HG03175 (cell line): Measurements from ENCODE around the gene ZNF280A.

Experiments used
- ATAC-seq: cut with Tn5 transposase; IDR thresholded peaks from one replicate; pipeline ENCODE4 v1.9.1; 2021; ENCODE audit warnings: mild to moderate bottlenecking, moderate library complexity; ENCODE audit not compliant: unreplicated experiment

Gene ZNF280A, protein sequence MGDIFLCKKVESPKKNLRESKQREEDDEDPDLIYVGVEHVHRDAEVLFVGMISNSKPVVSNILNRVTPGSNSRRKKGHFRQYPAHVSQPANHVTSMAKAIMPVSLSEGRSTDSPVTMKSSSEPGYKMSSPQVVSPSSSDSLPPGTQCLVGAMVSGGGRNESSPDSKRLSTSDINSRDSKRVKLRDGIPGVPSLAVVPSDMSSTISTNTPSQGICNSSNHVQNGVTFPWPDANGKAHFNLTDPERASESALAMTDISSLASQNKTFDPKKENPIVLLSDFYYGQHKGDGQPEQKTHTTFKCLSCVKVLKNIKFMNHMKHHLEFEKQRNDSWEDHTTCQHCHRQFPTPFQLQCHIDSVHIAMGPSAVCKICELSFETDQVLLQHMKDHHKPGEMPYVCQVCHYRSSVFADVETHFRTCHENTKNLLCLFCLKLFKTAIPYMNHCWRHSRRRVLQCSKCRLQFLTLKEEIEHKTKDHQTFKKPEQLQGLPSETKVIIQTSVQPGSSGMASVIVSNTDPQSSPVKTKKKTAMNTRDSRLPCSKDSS

DNA sequence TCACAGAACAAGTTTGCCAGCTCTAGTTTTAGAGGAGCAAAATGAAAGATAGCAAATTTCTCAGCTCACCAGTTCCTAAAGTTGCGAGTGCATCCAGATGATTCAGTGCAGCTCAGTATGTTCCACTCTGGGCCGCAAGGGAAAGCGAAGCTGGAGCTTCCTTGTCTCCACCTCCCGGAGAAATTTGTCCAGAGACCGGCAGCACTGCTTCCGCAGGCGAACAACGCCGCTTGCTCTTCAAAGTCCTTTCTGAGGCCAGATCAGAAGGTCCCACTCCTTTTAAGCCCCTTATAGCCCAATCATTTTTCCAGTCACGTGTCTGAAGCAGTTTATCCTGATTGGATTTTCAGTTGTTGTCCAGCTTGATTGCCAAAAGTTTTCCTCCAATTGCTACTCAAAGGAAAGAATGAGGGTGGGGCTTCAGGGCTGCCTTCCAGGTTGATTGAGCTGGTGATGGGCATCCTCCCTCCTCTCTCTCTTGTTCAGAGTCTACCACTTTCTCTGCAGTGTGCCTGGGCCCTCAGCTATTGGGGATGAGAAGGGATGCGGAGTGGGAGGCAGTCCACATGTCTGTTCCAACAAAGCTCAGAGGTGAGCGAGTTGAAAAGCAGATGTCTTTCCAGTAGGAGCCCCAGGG, at the start of gene ZNF280A:
TSS of gene ZNF280A (minus strand) at position 251 of the 637 bp plus-strand sequence. CDS start 4,640 bp downstream, outside the sequence.
- no peak for ATAC-seq

DNA sequence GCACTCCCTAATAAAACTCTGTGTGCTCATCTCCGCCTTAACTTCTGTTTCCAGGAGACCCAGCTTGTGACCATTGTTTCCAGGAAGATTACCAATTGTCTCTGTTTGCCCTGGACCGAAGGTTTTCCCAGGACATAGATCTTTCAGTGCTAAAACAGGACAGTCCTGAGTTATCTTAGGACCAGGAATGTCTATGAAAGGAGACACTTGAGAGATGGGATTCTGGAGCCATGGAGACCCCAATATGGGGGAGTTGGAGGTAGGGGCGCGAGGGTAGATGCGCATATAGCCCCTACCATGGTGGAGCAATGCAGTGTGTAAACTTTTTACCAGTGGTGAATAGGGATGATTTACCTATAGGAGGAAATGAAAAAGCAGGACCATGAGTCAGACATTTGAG, 49.1 kb upstream of the ZNF280A start:
- no peak for ATAC-seq

DNA sequence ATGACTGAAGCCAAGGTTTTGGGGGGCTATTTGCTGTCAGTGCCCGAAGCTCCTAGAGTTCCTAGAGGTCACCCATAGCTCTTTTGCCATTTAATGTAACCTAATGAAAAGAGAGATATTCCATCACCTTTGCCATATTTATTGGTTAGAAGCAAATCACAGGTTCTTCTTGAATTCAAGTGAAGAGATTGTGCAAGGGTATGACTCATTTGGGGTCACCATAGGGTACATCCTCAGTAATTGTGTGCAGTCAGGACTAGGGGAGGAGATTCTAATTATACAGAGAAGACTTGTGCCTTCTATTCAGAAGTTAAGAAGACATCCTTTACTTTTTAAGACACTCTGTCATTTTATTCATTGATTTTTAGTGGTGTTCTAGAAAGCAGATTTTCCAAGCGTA, 45.9 kb upstream of the ZNF280A start:
- ATAC-seq: no peak

DNA sequence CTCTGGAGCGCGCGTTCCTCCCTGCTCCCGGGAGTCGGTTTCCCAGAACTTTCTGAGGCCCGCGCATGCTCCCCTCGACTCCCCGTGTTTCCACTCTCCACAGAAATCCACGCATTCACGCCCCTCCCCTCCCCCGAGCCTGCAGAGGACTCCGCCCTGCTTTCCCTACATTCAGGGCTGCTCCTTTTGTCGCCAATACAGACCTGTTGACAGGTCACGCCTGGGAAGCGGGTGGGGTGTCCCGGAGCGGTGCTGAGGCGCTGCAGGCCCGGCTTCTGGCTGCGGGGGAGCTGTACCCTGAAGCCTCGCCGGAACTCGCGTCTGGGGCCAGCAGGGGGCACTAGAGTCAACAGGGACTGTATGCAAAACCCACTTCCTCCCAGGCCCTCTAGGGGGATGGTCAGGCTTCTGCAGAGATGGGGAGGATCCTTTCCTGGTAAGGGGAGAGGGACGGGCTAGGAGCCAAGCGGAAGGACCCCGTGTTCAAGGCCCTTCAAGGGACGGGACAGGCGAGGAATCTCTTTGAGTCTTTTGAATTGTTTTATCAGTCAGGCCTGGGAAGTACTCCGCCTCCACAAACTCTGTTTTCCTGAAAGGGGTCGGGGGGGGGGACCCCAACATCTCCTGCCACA, 39.0 kb upstream of the ZNF280A start, which contains the start of gene PRAME:
TSS of gene PRAME (minus strand) at position 294 of the 632 bp plus-strand sequence. CDS start 2,433 bp downstream, outside the sequence.
- no peak for ATAC-seq

DNA sequence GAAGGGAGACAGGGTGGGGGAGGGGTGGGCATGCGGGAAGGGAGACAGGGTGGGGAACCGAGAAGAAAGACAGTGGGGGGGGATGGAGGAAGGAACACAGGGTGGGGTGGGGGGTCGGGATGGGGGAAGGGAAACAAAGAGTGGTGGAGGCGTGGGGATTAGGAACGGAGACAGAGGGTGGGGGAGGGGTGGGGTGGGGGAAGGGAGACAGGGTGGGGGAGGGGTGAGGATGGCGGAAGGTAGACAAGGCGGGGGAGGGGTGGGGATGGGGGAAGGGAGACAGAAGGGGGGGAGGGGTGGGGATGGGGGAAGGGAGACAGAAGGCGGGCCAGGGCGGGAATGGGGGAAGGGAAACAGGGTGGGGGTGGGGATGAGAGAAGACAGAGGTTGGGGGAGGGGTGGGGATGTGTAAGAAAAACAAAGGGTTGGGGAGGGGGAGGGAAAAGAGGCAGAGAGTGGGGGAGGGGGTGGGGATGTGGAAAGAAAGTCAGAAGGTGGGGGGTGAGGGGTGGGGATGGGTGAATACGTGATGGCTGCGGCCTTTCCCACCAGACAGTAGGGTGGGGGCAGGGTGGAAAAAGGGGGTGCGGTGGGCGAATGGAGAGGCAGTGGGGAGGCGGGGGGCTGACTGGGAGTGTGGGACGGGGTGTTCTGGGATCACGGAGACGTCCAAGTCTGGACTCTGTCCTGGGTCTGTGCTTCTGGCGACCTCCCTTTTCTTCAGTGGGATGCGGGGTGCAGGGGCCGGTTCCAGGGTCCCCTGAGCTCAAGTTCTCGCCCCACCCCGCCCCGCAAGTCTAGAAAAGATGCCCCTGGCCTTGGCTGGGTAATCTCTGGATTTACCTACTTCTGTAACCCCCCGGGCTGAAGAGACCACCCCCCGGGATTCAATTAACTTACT, 38.3 kb upstream of the ZNF280A start:
- no peak for ATAC-seq

DNA sequence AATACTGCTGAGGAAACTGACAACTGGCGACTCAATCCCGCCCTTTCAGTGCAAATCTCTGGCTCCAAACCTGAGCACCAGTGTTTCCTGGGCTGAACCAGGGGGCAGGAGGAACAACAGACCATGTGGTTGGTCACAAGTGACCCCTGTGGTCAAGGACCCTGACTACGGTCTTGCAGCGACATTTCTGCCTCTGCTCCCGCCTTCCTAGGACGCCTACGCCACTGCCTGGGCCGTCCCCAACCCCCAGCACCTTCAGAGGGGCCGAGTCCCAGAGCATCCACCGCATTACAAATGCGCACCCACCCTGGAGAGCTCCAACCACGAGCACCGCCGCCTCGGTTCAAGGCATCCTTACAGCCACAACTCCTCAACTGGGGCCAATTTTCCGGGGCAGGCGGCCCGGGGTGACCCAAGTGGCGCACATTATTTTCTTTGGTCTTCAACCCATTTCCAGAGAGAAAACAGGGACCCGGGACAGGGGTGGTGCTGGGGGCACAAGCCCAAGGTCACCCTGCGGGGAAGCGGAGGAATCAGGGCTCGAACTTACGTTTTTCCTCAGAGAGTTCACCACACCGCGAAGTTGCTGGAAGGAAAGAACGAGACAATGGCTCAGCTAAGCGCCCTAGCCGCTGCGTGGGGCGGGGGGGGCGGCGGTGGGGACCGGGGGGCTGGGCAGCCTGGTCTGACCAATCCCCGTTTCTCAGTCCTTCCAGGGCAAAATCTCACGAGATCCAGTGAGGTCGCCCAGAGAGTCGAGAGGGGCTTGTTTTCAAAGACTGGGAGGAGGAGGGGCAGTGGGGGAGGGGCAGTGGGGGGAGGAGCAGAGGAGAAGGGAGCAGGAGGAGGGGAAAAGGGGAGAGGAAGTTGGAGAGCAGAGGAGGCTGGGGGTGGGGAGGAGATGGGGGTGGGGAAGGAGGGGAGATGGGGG, 37.2 kb upstream of the ZNF280A start:
- no peak for ATAC-seq

DNA sequence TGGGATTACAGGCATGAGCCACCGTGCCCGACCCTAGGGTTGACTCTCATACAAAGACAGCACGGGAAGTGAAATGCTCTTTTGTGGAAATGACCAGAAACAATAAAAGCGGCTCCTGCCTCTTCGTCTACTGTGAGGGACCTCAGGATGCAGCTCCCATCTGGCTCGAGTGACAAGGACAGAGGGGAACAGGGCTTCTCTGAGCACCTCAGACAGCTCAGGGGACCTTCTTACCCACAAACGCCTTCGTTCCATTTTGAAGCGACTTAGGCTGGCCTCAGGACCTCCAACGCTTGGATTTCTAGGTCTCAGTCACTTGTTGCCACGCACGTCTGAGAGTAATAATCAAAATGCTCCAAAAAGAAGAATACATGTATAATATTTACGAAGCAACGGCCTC, 36.5 kb upstream of the ZNF280A start:
- ATAC-seq: no peak

DNA sequence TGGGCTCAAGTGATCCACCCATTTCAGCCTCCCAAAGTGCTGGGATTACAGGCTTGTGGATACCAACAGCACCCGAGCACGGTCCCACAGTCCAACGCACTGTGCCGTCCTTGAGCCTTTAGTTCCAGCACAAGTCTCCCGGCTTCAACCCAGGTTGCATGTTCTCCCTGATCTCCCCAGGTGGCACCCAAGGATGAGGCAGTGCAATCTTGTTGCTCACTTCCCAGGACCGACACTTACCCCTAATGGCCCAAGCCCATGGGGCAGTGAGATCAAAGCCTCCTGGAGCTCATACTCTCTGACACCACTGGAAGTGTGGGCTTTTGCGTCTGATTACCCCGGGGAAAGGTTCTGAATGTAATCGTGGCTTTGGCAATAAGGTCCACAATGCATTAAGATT, 35.5 kb upstream of the ZNF280A start:
- no peak for ATAC-seq

DNA sequence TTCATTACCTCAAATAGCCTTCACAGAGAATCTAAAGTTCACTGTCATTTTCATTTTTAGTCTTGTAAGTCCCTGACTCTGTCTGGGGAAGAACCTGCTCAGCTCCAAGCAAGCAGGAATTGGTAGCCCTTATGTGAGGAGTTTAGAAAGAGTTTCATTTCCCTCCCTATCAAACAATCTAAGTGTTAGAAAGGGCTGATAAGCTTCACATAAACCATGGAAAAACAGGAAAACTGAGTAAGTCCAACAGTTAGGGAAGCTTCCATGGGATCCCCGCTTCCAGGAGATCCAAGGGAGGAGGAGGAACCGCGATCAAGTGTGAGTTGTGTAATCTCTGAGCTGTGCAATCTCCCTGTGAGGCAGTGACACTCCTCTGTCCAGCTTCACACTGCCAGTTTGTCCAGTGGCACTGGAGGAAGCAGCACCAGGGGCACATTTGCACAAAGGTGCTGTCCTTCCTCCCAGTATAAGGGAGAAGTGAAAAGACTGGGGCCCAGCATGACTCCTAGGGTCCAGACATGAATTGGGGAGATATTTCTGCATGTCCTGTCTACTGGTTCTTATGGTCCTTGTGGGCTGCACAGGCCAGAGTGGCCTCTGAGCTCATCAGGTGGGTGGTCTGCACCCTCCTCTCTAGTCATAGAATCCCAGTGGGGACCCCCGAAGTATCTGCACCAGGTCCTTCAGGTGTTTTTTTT, 34.7 kb upstream of the ZNF280A start:
- ATAC-seq: no peak

DNA sequence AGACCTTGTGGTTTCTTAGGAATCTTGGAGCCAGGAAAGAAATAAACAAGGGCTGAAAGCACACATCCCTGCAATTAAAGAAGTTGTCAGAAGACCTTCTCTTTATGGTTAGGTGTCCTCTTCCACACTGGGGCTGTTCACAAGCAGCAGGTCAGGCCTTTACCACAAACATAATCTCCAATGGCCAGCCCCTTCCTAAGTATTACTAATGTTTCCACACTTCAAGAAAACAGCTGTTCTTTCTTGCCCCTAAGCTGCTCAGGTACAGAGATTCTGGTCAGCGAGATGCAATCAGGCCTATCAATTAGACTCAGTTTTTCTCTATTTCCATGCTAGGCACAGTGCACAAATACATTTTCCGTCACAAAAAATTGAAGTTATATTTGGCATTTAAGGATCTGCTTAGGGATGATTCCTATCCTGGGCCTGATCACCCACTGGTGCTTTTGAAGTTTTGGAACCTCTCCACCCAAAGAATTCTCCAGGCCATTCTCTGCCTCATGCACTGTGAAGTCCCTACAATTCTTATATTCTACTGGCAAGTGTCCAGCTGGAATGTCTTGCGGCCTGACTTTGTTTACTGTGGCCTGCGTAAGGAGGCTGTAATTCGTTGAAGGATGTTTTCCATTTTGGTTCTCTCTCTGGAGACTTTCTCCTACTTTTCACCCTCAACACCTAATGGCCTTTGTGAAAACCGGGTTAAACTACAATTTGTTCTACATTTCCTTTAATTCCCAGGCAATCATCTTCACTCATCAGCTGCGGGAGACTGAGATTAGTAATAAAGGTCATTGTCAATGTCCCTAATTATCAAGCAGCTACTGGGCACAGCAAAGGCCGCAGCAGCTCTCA, 33.9 kb upstream of the ZNF280A start:
- ATAC-seq: no peak

DNA sequence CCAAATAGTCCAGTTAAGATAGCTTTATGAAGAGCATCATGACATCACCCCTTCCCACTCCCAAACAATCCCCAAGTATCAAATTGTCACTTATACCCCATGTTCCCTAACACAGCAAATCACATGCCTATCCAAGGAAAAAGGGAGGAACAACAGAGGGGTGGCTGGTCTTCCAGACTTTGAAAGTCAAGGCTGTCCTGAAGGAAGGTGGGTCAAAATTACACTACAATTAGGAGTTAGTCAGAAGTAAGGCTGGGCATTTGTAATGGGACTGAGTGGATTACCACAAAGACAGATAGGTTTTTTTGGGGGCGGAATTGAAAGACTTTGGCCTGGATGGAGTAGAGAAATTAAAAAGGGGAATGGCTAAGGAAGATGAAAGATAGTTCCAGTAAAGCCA, 33.1 kb upstream of the ZNF280A start:
- ATAC-seq: no peak

DNA sequence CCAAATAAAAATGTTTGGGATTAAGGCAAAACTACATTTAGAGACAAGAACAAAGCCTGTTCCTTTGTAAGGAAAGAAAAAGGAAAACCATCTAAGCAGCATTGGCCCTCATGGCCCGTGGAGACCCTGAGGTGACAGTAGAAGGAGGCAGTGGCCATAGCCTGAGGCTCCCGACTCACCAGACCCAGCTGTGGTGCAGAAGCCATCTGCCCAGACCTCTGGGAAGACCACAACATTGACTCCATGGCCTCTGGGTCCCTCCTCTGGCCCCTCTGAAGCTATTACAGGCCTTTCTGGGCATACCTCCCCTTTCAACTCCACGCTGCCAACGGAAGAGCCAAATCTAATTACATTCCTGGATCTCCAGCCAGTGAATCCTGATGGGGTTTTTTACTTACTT, 32.6 kb upstream of the ZNF280A start:
- no peak for ATAC-seq

DNA sequence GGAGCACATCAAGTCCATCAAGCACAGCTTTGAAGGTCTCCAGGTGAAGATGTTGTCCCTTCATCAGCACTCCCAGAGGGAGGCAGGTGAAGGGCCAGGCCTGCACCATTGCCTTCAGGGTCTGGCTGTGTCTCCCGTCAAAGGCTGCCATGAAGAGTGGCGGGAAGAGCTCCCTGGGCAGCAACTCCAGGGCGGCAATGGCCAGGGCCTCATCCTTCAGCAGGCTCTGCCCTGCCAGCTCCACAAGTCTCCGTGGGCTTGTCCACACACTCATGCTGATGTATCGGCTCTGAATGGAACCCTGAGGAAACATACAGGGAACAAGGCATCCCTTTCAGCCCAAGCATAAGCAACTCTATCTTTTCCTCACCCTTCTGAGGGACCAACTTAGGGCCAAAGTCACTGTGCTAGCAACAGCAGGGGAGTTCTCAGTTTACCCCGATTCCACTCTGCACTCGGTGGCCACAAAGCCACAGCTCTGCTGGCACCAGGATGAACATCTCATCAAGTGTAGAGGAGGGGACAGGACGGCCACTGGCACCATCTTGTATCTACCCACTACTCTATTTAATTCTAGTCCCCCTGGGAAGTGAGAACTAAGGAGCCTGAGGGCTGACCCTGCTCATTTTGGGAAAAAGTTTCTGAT, 30.8 kb upstream of the ZNF280A start:
- ATAC-seq: no peak

DNA sequence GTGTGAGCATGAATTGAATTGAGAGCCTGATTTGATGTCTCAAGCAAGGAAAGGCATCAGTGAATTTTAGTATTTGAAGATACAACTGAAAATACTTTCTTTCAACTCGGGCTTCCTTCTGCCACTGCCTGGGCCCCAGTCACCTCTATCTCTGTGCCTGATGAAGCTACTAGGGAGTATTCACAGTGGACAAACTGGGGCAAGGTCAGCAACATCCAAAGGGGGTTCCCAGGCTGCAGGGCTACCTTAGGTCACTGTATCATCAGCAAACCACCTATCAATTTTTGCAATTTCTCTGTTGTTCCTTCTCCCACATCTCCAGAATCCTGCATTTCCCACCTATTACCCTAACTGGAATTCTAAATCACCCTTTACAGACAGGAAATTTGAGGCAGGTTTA, 28.8 kb upstream of the ZNF280A start:
- no peak for ATAC-seq

DNA sequence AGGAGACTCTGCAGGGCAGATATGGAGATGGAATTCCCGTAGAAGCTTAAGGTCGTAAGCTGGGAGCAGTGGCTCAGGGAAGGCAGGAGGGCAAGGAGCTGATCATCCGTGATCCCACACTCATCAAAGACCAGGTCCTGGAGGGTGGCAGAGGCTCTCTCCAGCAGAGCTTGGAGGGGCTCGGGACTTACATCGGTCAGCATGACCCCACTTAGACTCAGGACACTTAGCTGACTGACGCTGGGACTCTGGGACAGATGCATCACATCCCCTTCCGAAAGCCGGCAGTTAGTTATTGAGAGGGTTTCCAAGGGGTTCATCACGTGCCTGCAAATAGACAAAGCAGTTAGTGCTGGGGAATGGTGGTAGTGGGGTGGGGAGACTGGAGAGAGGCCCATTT, 28.2 kb upstream of the ZNF280A start:
- ATAC-seq: no peak

DNA sequence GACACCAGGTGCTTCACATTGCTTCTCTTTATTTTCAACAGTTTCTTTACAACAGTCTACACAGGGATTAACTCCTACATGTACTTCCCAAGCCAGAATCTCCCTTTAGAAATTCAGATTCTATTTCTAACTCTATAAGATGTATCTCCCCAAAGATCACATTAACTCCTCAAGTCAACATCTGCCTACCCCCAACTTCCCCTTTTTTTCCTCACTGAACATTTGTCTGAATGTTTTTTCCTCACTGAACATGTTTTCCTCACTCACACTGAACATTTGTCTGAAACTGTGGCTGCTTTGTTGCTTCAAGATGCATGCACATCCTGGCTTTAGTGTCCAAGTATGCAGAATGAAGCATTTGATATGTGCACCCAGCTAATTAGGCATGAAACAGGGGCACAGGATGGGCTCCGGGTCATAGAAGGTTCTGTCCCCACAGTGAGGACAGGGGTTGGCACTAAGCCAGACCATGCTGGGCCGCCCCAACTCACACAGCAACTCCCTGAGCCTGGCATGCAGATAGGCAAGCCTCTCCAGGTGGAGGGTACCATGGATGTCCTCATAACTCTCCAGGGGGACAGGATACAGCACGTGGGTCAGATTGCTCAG, 27.7 kb upstream of the ZNF280A start:
- ATAC-seq: no peak

DNA sequence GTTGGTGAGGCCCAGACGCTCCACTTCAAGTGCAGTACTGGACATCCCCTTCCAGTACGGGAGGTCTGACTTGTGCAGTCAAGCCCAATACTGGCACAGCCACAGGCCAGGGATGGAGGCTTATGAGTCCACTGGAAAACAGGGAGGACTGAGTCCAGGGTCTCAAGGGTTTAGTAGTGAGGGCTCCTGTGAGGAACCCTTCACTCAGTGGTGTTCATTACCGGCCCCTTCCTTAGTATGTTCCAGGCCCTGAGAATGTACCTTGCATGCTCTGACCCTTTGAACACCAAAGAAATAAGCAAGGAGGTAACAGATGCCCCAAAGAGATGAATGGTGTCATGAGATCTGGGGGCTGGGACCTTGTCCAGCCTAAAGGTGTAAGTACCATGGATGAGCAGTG, 27.2 kb upstream of the ZNF280A start:
- ATAC-seq: no peak
